Activated CD4-positive, alpha-beta T cell treated with anti-CD3 and anti-CD28 coated beads, Interleukin-2, Interleukin-6, amounts not matched to agents 100 ng/mL and 50 ng/mL, durations not matched to agents 16 hours and 8 hours (primary cell): Measurements from ENCODE around the gene ABCA5.

ENCODE experiments used
- DNase-seq: peaks from one replicate; pipeline ENCODE4 v3.0.0-alpha.2; 2020

The ABCA5 gene

GRCh38 chr17:69327060-69327831, at the start of gene ABCA5:
TSS of gene ABCA5 (minus strand) at chr17:69327133. CDS start at chr17:69314415, 12,718 bp downstream.
- DNase-seq: peak; percentile 93

GRCh38 chr17:69375229-69375628, 48.3 kb upstream of the ABCA5 start:
- no peak for DNase-seq

- DNase-seq: no peak
These were observed 46.1 kb upstream of the ABCA5 start for GRCh38 chr17:69373069-69373468.

GRCh38 chr17:69367298-69367697, 40.4 kb upstream of the ABCA5 start:
- no peak for DNase-seq

GRCh38 chr17:69363488-69364210, 36.7 kb upstream of the ABCA5 start:
- DNase-seq: no peak

- DNase-seq: no peak
These were observed 34.2 kb upstream of the ABCA5 start for GRCh38 chr17:69361156-69361555.

- peak; percentile 5 for DNase-seq
These were observed 32.0 kb upstream of the ABCA5 start for GRCh38 chr17:69358688-69359596.

GRCh38 chr17:69357701-69358100, 30.8 kb upstream of the ABCA5 start:
- no peak for DNase-seq

GRCh38 chr17:69356625-69357024, 29.7 kb upstream of the ABCA5 start:
- DNase-seq: no peak

GRCh38 chr17:69350911-69351310, 24.0 kb upstream of the ABCA5 start:
- DNase-seq: no peak

GRCh38 chr17:69348429-69348828, 21.5 kb upstream of the ABCA5 start:
- no peak for DNase-seq

GRCh38 chr17:69346766-69347165, 19.8 kb upstream of the ABCA5 start:
- DNase-seq: no peak

- DNase-seq: no peak
These were observed 18.0 kb upstream of the ABCA5 start for GRCh38 chr17:69344939-69345338.

GRCh38 chr17:69342896-69343644, 16.1 kb upstream of the ABCA5 start:
- no peak for DNase-seq

GRCh38 chr17:69339937-69340336, 13.0 kb upstream of the ABCA5 start:
- DNase-seq: no peak

- no peak for DNase-seq
These were observed 10.1 kb upstream of the ABCA5 start for GRCh38 chr17:69336996-69337395.

GRCh38 chr17:69336580-69336979, 9.6 kb upstream of the ABCA5 start:
- no peak for DNase-seq

GRCh38 chr17:69335058-69335457, 8.1 kb upstream of the ABCA5 start:
- DNase-seq: peak; percentile 5

GRCh38 chr17:69333561-69333960, 6.6 kb upstream of the ABCA5 start:
- no peak for DNase-seq

- DNase-seq: no peak
These were observed 4.8 kb upstream of the ABCA5 start for GRCh38 chr17:69331756-69332155.

GRCh38 chr17:69326377-69327059, 415 bp downstream of the ABCA5 start:
- DNase-seq: no peak
